Upper lobe of right lung (tissue), 1 donor: Measurements from ENCODE around the gene KCNMA1. TPM values are rescaled to one million over a fixed set of nuclear protein-coding genes. Genes with fewer than 3 reads are reported as not detected.

Experiments
- ATAC-seq: fragments of 200-7000 bp; cut with Tn5 transposase; one replicate; pipeline ENCODE4 v1.9.1; 2020; ENCODE audit warnings: mild to moderate bottlenecking, moderate library complexity
- DNase-seq: peaks from one replicate; pipeline ENCODE4 v3.0.0-alpha.2; 2020
- H3K27ac ChIP-seq: fragments of 200-600 bp; one replicate; pipeline ENCODE4 v1.8.0; 2022
- H3K27me3 ChIP-seq: fragments of 200-600 bp; one replicate; pipeline ENCODE4 v1.8.0; 2022; ENCODE audit warnings: mild to moderate bottlenecking
- H3K36me3 ChIP-seq: fragments of 200-600 bp; one replicate; pipeline ENCODE4 v1.8.0; 2022
- H3K4me1 ChIP-seq: fragments of 200-600 bp; one replicate; pipeline ENCODE4 v1.8.0; 2022
- H3K4me3 ChIP-seq: fragments of 200-600 bp; one replicate; pipeline ENCODE4 v1.8.0; 2022; ENCODE audit warnings: mild to moderate bottlenecking
- H3K9me3 ChIP-seq: fragments of 200-600 bp; one replicate; pipeline ENCODE4 v1.8.0; 2022
- intact Hi-C: fragments of 100-400 bp; cut with DNase I; formaldehyde crosslinking; loops from one replicate; pipeline ENCODE4 v1.11.0; 2022
- total RNA-seq: library from RNA; stranded (reverse); fragmentation: NEBNext Ultra II Directional; extraction: Animal tissue kit (Norgen Biotek cat#: 25700); gene quantifications from one replicate; pipeline ENCODE4 v1.2.1, GENCODE V29; 2021
- TF ChIP-seq, protein P1 (sequence below): fragments of 200-600 bp; IDR thresholded peaks from one replicate; pipeline ENCODE4 v1.8.0; 2022; ENCODE audit warnings: antibody characterized with exemption
- donor health status: DM: no; HTN: yes; CAD: no; lungs with severe emphysema.

The KCNMA1 gene
- total RNA-seq, 1 donor from 2014 or later, result 26.3 TPM

DNA sequence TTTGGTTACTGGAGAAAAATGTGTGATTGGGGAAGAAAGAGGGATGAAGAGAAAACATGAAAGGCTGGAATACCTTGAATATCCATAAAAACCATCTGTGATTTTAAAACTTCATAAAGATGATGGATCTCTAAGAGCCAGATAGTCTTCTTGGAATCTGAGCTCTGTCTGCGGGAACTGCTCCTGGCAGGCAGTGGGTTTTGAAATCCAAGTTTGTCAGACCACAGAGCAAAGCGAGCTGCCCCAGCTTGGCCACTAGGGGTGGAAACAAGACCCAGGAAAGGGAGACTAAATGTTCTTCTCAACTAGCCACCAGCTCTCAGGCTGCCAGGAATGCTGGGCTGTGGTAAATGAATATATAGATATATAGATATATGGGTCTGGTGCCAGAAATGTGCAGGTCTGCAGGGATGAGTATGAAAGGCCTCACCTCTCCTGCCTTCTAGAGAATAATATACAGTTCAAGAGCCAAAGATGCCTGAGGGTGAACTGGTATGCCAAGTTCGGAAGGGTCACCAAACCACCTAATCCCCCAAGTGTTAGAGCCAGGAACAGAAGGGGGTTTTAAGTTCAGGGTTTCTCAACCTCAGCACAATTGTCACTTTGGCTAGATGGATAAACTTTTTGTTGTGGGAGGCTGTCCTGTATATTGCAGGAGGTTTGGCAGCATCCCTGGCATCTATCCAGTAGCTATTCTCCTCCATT is 208.8 kb downstream of the KCNMA1 start:
- ATAC-seq, result peak; percentile 83
- TF ChIP-seq, protein P1, sequence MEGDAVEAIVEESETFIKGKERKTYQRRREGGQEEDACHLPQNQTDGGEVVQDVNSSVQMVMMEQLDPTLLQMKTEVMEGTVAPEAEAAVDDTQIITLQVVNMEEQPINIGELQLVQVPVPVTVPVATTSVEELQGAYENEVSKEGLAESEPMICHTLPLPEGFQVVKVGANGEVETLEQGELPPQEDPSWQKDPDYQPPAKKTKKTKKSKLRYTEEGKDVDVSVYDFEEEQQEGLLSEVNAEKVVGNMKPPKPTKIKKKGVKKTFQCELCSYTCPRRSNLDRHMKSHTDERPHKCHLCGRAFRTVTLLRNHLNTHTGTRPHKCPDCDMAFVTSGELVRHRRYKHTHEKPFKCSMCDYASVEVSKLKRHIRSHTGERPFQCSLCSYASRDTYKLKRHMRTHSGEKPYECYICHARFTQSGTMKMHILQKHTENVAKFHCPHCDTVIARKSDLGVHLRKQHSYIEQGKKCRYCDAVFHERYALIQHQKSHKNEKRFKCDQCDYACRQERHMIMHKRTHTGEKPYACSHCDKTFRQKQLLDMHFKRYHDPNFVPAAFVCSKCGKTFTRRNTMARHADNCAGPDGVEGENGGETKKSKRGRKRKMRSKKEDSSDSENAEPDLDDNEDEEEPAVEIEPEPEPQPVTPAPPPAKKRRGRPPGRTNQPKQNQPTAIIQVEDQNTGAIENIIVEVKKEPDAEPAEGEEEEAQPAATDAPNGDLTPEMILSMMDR, result peak; percentile 63
- no peaks in the 10 kb centered on the region for H3K36me3 ChIP-seq

GRCh38 chr10:77424257-77424656 is 213.4 kb downstream of the KCNMA1 start:
- Histone ChIP-seq H3K9me3 (no peaks in the 10 kb centered on the region), H3K4me1 (peaks cover 4% of the 10 kb centered on the region), H3K36me3 (no peaks in the 10 kb centered on the region), H3K4me3 (no peak overlapping the region), H3K27me3 (no peaks in the 10 kb centered on the region), H3K27ac (no peak overlapping the region)
- ATAC-seq (no peak), DNase-seq (no peak)
- intact Hi-C loops, result no loop called here
- TF ChIP-seq, protein P1, result no peak

More for the DNA sequence above, 208.8 kb downstream of the KCNMA1 start:
- no peaks in the 10 kb centered on the region for H3K9me3 ChIP-seq
- H3K27me3 ChIP-seq, result no peaks in the 10 kb centered on the region
- peak; percentile 71 for DNase-seq
- H3K4me1 ChIP-seq, result peaks cover 4% of the 10 kb centered on the region
- intact Hi-C loops, result no loop called here
- H3K27ac ChIP-seq, result no peak overlapping the region
- H3K4me3 ChIP-seq, result no peak overlapping the region

DNA sequence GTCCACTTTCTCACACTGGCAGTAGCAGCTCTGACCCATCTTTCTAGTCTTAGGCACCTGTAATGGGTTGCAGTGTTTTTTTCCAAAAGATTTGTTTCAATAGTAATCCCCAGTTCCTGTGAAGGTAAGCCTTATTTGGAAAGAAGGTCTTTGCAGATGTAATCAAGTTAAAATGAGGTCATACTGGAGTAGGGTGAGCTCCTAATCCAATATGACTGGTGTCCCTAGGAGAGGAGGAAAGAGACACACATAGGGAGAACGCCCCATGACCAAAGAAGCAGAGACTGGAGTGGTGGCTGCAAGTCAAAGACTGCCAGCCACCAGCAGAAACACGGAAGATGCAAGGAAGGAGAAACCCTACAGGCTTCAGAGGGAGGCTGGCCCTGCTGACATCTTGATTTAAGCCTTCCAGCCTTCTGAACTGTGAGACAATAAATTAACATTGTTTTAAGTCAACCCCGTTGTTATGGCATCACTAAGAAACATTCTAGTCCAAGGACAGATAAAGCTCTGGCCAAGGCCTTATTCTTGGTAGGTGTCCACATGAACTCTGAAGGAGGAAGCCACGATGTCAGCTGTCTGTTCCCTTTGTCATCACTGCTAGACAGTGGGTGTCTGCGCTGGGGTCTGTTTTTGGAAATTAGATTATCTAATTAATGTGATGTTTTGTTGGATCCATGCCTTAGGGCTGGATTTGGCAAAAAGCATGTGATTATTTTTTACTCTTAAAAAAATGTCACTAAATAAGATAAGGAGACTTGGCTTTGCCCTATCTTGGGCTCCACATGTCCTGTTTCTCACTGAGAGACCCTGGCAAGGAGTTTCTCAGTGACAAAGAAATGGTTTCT is 214.9 kb downstream of the KCNMA1 start:
- H3K27me3 ChIP-seq, result no peaks in the 10 kb centered on the region
- peaks cover 4% of the 10 kb centered on the region for H3K4me1 ChIP-seq
- H3K27ac ChIP-seq, result no peak overlapping the region
- intact Hi-C loops, result no loop called here
- H3K36me3 ChIP-seq, result no peaks in the 10 kb centered on the region
- DNase-seq, result no peak
- no peaks in the 10 kb centered on the region for H3K9me3 ChIP-seq
- TF ChIP-seq, protein P1, result no peak
- H3K4me3 ChIP-seq, result no peak overlapping the region
- no peak for ATAC-seq

- Histone ChIP-seq H3K9me3 (no peaks in the 10 kb centered on the region), H3K27ac (no peak overlapping the region), H3K27me3 (no peaks in the 10 kb centered on the region), H3K4me1 (no peaks in the 10 kb centered on the region), H3K36me3 (no peaks in the 10 kb centered on the region), H3K4me3 (no peak overlapping the region)
- DNase-seq (no peak), ATAC-seq (no peak)
- intact Hi-C loops, result no loop called here
- TF ChIP-seq, protein P1, result no peak
Measured at GRCh38 chr10:77421591-77421990, 216.0 kb downstream of the KCNMA1 start.

DNA sequence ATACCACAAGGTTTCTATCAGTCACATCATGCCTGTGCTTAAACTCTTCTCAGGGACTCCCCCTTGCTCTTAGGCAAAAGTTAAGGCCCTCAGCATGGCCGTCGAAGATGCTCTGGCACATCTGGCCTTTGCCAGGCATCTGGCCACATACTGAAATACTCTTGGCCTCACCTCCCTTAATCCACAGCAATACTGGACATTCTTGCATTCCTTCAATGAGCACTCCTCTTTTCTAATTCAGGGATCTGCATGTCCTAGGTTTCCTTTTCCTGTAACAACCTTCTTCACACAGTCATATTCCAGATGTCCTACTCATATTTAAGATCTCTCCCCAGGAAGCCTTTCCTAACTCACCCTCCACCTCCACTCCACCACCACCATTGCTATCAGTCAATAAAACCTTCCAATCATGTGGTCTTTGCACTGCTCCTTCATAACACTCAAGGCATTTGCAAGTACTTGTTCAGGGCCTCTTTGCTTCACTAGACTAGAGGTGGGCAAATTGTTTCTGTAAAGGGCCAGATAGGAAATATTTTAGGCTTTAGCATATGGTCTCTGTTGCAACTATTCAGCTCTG is 216.6 kb downstream of the KCNMA1 start:
- Histone ChIP-seq H3K27ac (no peak overlapping the region), H3K4me3 (no peak overlapping the region), H3K36me3 (no peaks in the 10 kb centered on the region), H3K9me3 (no peaks in the 10 kb centered on the region), H3K4me1 (no peaks in the 10 kb centered on the region), H3K27me3 (no peaks in the 10 kb centered on the region)
- DNase-seq (no peak), ATAC-seq (peak; percentile 68)
- intact Hi-C loops, result no loop called here
- TF ChIP-seq, protein P1, result no peak
